Measurements from ENCODE around the gene WDR75. TPM values are rescaled to one million over a fixed set of nuclear protein-coding genes. Genes with fewer than 3 reads are reported as not detected.

Gene WDR75
- total and polyA plus RNA-seq, 2 donors (not counting 3 experiments of a cell fraction or from before 2014, with no cell fraction given): 17.4 to 44.8 TPM

DNA sequence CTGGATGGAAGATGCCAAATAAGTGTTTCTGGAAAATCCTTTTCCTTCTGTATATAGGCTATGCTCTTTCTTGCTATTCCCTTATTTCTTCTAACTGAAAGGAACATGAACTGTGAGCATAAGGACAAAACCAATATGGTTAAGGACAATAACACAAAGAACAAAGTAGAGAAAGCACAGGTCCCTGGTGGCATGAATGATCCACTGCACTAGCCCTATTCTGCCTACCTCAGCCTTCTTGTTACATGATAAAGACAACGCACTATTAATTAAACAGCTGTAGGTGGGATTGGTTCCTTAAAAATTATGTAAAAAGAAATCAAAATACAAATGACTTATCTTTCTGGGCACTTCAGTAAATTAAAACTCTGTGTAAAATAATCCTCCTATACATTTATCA is 1.9 kb upstream of the WDR75 start:
- H3K4me2 ChIP-seq (ENCODE audit: insufficient read depth, low read length): no peak overlapping the region
- dilution Hi-C loops (cut with MboI; ENCODE audit: extremely low pct_ligation_motif_present, low sequenced_read_pairs) (no loop called here), intact Hi-C loops (cut with micrococcal nuclease) (no loop called here)
- H3K4me3 ChIP-seq (replicated peaks in 1 of 3; ENCODE audit: insufficient read depth in 1 of 3, low read depth in 1 of 3, low read length in 3 of 3): no peak overlapping the region
- H2AFZ ChIP-seq (ENCODE audit: low read depth, low read length): no peak overlapping the region
- peaks cover 16% of the 10 kb centered on the region for H3K4me1 ChIP-seq (ENCODE audit: control insufficient read depth, extremely low read depth, insufficient read depth, low read length)
- FAIRE-seq: no peak
- no peaks in the 10 kb centered on the region for H3K9me1 ChIP-seq (replicated peaks; ENCODE audit: control insufficient read depth, extremely low read depth, insufficient read depth, low read length)
- no peaks in the 10 kb centered on the region for H4K20me1 ChIP-seq (replicated peaks; ENCODE audit: control insufficient read depth, extremely low read depth, insufficient read depth, low read length)
- no peak overlapping the region for H3K9ac ChIP-seq (replicated peaks; ENCODE audit: extremely low read depth, insufficient read depth, low read length)
- H3K9me3 ChIP-seq (replicated peaks; ENCODE audit: control insufficient read depth, insufficient read depth, low read length): no peaks in the 10 kb centered on the region
- H3K27me3 ChIP-seq (ENCODE audit: control insufficient read depth in 2 of 2, insufficient read depth in 2 of 2, low read length in 2 of 2): no peaks in the 10 kb centered on the region
- no TSS peak for BruUV-seq (replicated peaks)
- H3K36me3 ChIP-seq (ENCODE audit: control insufficient read depth in 2 of 2, extremely low read depth in 1 of 2, insufficient read depth in 2 of 2, low read length in 2 of 2): no peaks in the 10 kb centered on the region
- H3K27ac ChIP-seq (ENCODE audit: insufficient read depth, low read depth, low read length): no peak overlapping the region
- ChIA-PET POLR2A (no interaction called here), CTCF (no interaction called here)
- TF ChIP-seq GATA2 (IDR thresholded peaks at IDR 0.05; ENCODE audit: insufficient read depth, insufficient read length, low read depth, low read length): no peak
- TF ChIP-seq, protein P1, sequence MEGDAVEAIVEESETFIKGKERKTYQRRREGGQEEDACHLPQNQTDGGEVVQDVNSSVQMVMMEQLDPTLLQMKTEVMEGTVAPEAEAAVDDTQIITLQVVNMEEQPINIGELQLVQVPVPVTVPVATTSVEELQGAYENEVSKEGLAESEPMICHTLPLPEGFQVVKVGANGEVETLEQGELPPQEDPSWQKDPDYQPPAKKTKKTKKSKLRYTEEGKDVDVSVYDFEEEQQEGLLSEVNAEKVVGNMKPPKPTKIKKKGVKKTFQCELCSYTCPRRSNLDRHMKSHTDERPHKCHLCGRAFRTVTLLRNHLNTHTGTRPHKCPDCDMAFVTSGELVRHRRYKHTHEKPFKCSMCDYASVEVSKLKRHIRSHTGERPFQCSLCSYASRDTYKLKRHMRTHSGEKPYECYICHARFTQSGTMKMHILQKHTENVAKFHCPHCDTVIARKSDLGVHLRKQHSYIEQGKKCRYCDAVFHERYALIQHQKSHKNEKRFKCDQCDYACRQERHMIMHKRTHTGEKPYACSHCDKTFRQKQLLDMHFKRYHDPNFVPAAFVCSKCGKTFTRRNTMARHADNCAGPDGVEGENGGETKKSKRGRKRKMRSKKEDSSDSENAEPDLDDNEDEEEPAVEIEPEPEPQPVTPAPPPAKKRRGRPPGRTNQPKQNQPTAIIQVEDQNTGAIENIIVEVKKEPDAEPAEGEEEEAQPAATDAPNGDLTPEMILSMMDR (IDR thresholded peaks at IDR 0.05; ENCODE audit: extremely low read depth in 1 of 2, insufficient read depth in 1 of 2, low read depth in 1 of 2, low read length in 2 of 2): peak in 1 of 2 donors; percentile 2
- H3K79me2 ChIP-seq (ENCODE audit: control insufficient read depth, insufficient read depth, low read length): peaks cover 31% of the 10 kb centered on the region
- DNase-seq (ENCODE audit: low read depth, low spot score): no peak

DNA sequence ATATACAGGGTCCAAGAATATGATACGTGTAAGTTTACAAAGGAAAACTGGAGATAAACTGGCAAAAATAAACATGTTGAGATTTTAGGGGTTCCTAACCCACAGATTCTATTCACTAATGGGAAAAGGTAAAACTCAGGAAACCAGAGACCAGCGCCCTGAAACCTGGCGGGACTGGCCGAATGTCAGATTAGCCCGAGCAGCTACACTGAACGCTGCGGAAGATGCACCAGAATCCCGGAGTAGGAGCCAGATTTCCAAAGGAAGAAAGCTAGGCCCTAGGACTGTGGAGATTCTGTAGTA is 679 bp upstream of the WDR75 start:
- Histone ChIP-seq H4K20me1 (replicated peaks; ENCODE audit: control insufficient read depth, extremely low read depth, insufficient read depth, low read length) (no peaks in the 10 kb centered on the region), H3K79me2 (ENCODE audit: control insufficient read depth, insufficient read depth, low read length) (peaks cover 43% of the 10 kb centered on the region), H3K9ac (replicated peaks; ENCODE audit: extremely low read depth, insufficient read depth, low read length) (peak overlapping the region; percentile 91), H3K9me3 (replicated peaks; ENCODE audit: control insufficient read depth, insufficient read depth, low read length) (no peaks in the 10 kb centered on the region), H3K4me1 (ENCODE audit: control insufficient read depth, extremely low read depth, insufficient read depth, low read length) (peaks cover 16% of the 10 kb centered on the region), H3K27ac (ENCODE audit: insufficient read depth, low read depth, low read length) (peak overlapping the region; percentile 77), H3K36me3 (ENCODE audit: control insufficient read depth in 2 of 2, extremely low read depth in 1 of 2, insufficient read depth in 2 of 2, low read length in 2 of 2) (no peaks in the 10 kb centered on the region), H2AFZ (ENCODE audit: low read depth, low read length) (peak overlapping the region; percentile 97), H3K9me1 (replicated peaks; ENCODE audit: control insufficient read depth, extremely low read depth, insufficient read depth, low read length) (no peaks in the 10 kb centered on the region), H3K27me3 (ENCODE audit: control insufficient read depth in 2 of 2, insufficient read depth in 2 of 2, low read length in 2 of 2) (no peaks in the 10 kb centered on the region), H3K4me3 (replicated peaks in 1 of 3; ENCODE audit: insufficient read depth in 1 of 3, low read depth in 1 of 3, low read length in 3 of 3) (peak overlapping the region; percentile 88 to 95 (median 93)), H3K4me2 (ENCODE audit: insufficient read depth, low read length) (peak overlapping the region; percentile 100)
- POLR2A ChIA-PET: interaction anchor here (0.6 to 1.5 kb wide), 2 partner anchors 33 to 331 kb away, joined by 3 to 4 read pairs; no protein-coding TSS in a partner anchor
- DNase-seq (ENCODE audit: low read depth, low spot score) (no peak), FAIRE-seq (no peak)
- CTCF ChIA-PET: interaction anchor here (0.9 kb wide), 1 partner anchor 28 kb away, joined by 3 read pairs; no protein-coding TSS in a partner anchor
- TSS peak; percentile 93 for BruUV-seq (replicated peaks)
- TF ChIP-seq, protein P1 (IDR thresholded peaks at IDR 0.05; ENCODE audit: extremely low read depth in 1 of 2, insufficient read depth in 1 of 2, low read depth in 1 of 2, low read length in 2 of 2): no peak
- TF ChIP-seq MYC (IDR thresholded peaks at IDR 0.05; ENCODE audit: low read depth, low read length): no peak
- TF ChIP-seq EZH2 (IDR thresholded peaks at IDR 0.05; ENCODE audit: borderline replicate concordance, low read depth, low read length, severe bottlenecking): no peak
- TF ChIP-seq GATA2 (IDR thresholded peaks at IDR 0.05; ENCODE audit: insufficient read depth, insufficient read length, low read depth, low read length): no peak
- no peak for TF ChIP-seq POLR2A (IDR thresholded peaks at IDR 0.05; ENCODE audit: low read depth, low read length)
- no peak for TF ChIP-seq JUN (IDR thresholded peaks at IDR 0.05; ENCODE audit: borderline replicate concordance, insufficient read depth, insufficient read length, low read depth)
- TF ChIP-seq, protein P2, sequence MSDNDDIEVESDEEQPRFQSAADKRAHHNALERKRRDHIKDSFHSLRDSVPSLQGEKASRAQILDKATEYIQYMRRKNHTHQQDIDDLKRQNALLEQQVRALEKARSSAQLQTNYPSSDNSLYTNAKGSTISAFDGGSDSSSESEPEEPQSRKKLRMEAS (IDR thresholded peaks at IDR 0.05; ENCODE audit: insufficient read depth, insufficient read length): no peak
- no peak for TF ChIP-seq POLR2AphosphoS5 (IDR thresholded peaks at IDR 0.05; ENCODE audit: insufficient read depth, low read depth, low read length)
- TF ChIP-seq FOS (IDR thresholded peaks at IDR 0.05; ENCODE audit: borderline replicate concordance, insufficient read depth, low read length): no peak
- dilution Hi-C loops (cut with MboI; ENCODE audit: extremely low pct_ligation_motif_present, low sequenced_read_pairs) (no loop called here), intact Hi-C loops (cut with micrococcal nuclease) (no loop called here)

All from endothelial cell of umbilical vein (primary cell).